ENCODE results near the gene LATS2.

The LATS2 gene

GRCh38 chr13:21077788-21078353, 16.5 kb upstream of the LATS2 start:
- TF ChIP-seq SPI1 (IDR thresholded peaks at IDR 0.05; ENCODE audit: borderline replicate concordance, low read depth) (no peak), POLR2AphosphoS5 (IDR thresholded peaks at IDR 0.05; ENCODE audit: low read depth) (0 out of 2 replicates have a peak, but pooled peaks have one; percentile 21), GABPA (IDR thresholded peaks at IDR 0.05; ENCODE audit: low read depth) (no peak)
- TF ChIP-seq, protein P1, sequence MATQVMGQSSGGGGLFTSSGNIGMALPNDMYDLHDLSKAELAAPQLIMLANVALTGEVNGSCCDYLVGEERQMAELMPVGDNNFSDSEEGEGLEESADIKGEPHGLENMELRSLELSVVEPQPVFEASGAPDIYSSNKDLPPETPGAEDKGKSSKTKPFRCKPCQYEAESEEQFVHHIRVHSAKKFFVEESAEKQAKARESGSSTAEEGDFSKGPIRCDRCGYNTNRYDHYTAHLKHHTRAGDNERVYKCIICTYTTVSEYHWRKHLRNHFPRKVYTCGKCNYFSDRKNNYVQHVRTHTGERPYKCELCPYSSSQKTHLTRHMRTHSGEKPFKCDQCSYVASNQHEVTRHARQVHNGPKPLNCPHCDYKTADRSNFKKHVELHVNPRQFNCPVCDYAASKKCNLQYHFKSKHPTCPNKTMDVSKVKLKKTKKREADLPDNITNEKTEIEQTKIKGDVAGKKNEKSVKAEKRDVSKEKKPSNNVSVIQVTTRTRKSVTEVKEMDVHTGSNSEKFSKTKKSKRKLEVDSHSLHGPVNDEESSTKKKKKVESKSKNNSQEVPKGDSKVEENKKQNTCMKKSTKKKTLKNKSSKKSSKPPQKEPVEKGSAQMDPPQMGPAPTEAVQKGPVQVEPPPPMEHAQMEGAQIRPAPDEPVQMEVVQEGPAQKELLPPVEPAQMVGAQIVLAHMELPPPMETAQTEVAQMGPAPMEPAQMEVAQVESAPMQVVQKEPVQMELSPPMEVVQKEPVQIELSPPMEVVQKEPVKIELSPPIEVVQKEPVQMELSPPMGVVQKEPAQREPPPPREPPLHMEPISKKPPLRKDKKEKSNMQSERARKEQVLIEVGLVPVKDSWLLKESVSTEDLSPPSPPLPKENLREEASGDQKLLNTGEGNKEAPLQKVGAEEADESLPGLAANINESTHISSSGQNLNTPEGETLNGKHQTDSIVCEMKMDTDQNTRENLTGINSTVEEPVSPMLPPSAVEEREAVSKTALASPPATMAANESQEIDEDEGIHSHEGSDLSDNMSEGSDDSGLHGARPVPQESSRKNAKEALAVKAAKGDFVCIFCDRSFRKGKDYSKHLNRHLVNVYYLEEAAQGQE (IDR thresholded peaks at IDR 0.05; ENCODE audit: insufficient replicate concordance, low read depth), result no peak
- TF ChIP-seq, protein P2, sequence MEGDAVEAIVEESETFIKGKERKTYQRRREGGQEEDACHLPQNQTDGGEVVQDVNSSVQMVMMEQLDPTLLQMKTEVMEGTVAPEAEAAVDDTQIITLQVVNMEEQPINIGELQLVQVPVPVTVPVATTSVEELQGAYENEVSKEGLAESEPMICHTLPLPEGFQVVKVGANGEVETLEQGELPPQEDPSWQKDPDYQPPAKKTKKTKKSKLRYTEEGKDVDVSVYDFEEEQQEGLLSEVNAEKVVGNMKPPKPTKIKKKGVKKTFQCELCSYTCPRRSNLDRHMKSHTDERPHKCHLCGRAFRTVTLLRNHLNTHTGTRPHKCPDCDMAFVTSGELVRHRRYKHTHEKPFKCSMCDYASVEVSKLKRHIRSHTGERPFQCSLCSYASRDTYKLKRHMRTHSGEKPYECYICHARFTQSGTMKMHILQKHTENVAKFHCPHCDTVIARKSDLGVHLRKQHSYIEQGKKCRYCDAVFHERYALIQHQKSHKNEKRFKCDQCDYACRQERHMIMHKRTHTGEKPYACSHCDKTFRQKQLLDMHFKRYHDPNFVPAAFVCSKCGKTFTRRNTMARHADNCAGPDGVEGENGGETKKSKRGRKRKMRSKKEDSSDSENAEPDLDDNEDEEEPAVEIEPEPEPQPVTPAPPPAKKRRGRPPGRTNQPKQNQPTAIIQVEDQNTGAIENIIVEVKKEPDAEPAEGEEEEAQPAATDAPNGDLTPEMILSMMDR (IDR thresholded peaks at IDR 0.05; ENCODE audit: insufficient read depth, low read length), result no peak
- Histone ChIP-seq H3K4me3 (replicated peaks; ENCODE audit: insufficient read depth, low read length) (peak overlapping the region; percentile 28), H3K27ac (replicated peaks) (peak overlapping the region; percentile 74), H3K27me3 (ENCODE audit: insufficient read depth, poor library complexity, severe bottlenecking) (no peaks in the 10 kb centered on the region)
- peak in 1 of 2 experiments; percentile 70 for DNase-seq (ENCODE audit: low read depth in 1 of 2, low spot score in 1 of 2)

DNA sequence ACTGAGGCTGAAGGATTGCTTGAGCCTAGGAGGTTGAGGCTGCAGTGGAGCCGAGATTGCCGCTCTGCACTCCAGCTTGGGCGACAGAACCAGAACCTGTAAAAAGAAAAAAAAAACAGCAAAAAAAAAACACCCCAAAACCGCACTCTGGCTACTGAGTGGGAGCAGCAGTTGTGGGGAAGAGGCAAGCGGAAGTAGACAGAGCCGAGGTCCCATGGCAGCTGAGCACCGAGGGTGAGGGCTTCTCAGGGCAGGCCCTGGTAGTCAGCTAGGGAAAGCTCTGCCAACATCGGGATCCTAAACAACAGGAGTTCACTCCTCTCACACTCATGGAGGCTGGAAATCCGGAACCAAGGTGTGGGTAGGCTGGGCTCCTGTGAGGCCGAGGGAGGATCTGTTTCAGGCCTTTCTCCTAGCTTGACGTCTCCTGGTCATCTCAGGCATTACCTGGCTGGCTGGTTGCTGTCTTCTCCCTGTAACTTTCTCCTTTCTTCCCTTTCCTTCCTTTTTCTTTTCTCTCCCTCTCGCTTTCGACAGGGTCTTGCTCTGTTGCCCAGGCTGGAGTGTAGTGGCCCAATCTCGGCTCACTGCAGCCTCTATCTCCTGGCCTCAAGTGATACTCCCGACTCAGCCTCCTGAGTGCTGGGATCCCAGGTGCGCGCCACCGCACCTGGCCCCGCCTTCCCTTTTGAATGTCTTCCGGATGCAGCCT, 15.8 kb upstream of the LATS2 start:
- no peaks in the 10 kb centered on the region for H3K27me3 ChIP-seq (ENCODE audit: insufficient read depth, poor library complexity, severe bottlenecking)
- TF ChIP-seq, protein P1 (IDR thresholded peaks at IDR 0.05; ENCODE audit: insufficient replicate concordance, low read depth), result no peak
- TF ChIP-seq, protein P2 (IDR thresholded peaks at IDR 0.05; ENCODE audit: insufficient read depth, low read length), result no peak
- TF ChIP-seq GABPA (IDR thresholded peaks at IDR 0.05; ENCODE audit: low read depth) (no peak), POLR2AphosphoS5 (IDR thresholded peaks at IDR 0.05; ENCODE audit: low read depth) (no peak; the same call in 1 of the 2 replicates), SPI1 (IDR thresholded peaks at IDR 0.05; ENCODE audit: borderline replicate concordance, low read depth) (no peak)
- DNase-seq (ENCODE audit: low read depth in 1 of 2, low spot score in 1 of 2), result peak in 1 of 2 experiments; percentile 74
- peak overlapping the region; percentile 74 for H3K27ac ChIP-seq (replicated peaks)
- peak overlapping the region; percentile 28 for H3K4me3 ChIP-seq (replicated peaks; ENCODE audit: insufficient read depth, low read length)

GRCh38 chr13:21076253-21076652, 14.9 kb upstream of the LATS2 start:
- DNase-seq (ENCODE audit: low read depth in 1 of 2, low spot score in 1 of 2), result no peak
- Histone ChIP-seq H3K27me3 (ENCODE audit: insufficient read depth, poor library complexity, severe bottlenecking) (no peaks in the 10 kb centered on the region), H3K27ac (replicated peaks) (no peak overlapping the region), H3K4me3 (replicated peaks; ENCODE audit: insufficient read depth, low read length) (no peak overlapping the region)
- TF ChIP-seq GABPA (IDR thresholded peaks at IDR 0.05; ENCODE audit: low read depth) (no peak), SPI1 (IDR thresholded peaks at IDR 0.05; ENCODE audit: borderline replicate concordance, low read depth) (no peak), POLR2AphosphoS5 (IDR thresholded peaks at IDR 0.05; ENCODE audit: low read depth) (no peak)
- TF ChIP-seq, protein P1 (IDR thresholded peaks at IDR 0.05; ENCODE audit: insufficient replicate concordance, low read depth), result no peak
- TF ChIP-seq, protein P2 (IDR thresholded peaks at IDR 0.05; ENCODE audit: insufficient read depth, low read length), result no peak
